Measurements from ENCODE around the gene HILPDA.

DNA sequence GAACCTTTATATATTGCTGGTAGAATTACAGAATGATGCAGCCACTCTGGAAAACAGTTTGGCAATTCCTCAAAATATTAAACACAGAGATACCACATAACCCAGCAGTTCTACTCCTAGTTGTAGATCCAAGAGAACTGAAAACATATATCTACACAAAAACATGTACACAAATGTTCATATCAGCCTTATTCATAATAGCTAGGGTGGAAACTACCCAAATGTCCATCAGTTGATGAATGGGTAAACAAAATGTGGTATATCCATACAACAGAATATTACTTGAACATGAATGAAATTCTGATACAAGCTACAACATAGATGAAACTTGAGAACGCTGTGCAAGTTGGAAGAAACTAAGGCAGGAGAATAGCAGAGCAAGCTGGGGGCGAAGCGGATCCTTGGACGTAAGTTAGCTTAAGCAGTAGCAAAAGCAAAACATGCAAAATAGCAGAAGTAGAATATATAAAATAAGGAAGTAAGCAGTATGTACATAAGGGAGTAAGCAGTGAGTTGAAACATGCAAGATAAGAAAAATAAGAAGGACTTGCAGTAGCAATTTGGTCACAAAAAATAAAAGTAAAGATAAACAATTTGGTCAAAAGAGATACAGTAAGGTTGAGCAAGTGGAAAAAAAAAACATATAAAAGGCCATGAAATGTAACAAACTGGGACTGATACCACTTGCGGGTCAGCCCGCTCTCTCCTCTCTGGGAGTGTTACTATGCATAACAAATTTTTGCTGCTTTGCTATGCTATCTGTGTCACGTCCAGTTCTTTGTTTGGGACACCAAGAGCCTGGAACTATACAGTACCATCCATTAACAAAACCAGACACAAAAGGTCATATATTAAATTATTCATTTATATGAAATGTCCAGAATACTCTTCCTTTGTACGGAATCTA is 18.0 kb upstream of the HILPDA start:
- no peak for TF ChIP-seq CTCF (IDR thresholded peaks at IDR 0.05)
- no peak for TF ChIP-seq POLR2AphosphoS5 (IDR thresholded peaks at IDR 0.05)
- no peak for TF ChIP-seq POLR2A (IDR thresholded peaks at IDR 0.05)

Data from prostate gland (tissue), 2 donors.